Measurements from ENCODE around the gene ZNRF4.
"Not testable (repeated sequence)": the region's sequence is repeated elsewhere in the genome, so short reads cannot be mapped to it uniquely, and the experiment has no call there.

The ZNRF4 gene

GRCh38 chr19:5481957-5482356, 26.7 kb downstream of the ZNRF4 start:
- Histone ChIP-seq H3K27ac (no peak overlapping the region), H3K27me3 (peaks cover 0 to 66% of the 10 kb centered on the region in 2 donors), H3K4me3 (no peak overlapping the region), H3K4me1 (peaks cover 0 to 6% (median 0%) of the 10 kb centered on the region in 4 donors), H3K9me3 (peaks cover 0 to 17% (median 15%) of the 10 kb centered on the region in 3 donors), H3K36me3 (no peaks in the 10 kb centered on the region)
- intact Hi-C loops (cut with DNase I; ENCODE audit: low total_unique reads) = no loop called here
- no peak for DNase-seq
- TF ChIP-seq CTCF (IDR thresholded peaks at IDR 0.05) = no peak

DNA sequence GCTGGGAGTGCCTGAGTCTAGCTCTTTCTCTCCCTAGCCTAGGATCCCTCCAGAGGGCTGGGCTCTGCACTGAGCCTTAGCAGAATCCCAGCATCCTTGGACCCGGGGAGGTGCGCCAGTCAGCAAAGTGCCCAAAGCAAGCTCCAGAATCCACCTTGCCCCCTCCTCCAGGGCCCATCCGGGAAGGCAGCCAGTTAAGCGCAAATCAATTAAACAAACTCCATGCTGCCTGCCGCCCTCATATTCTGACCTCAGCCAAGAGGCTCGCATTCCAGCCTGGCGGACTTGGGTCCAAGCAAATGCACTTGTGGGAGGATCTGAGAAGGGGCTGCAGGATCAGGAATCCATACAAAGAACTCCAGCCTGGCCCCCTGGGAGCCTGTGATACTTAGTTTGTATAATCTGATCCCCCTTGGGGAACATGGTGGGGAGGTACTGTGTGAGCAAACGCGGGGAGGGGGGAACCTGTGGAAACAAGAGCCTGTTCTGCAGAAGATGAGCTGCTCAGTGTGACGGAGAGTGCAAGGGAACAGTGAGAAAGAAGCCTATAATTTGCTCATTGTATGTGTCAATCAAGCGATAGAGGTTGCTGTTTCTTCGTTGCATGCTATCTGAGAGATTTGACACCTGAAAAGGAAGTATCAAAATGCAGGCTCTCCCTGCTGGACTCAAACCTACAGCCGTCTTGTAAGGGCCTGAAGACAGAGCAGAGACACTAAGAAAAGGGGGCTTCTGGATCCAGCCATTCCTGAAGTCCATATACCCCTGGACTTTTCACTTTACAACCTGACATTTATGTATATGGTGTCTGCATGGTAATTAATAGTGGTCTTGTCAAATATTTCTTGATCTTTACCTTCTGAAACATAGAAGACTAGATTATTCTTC, 29.4 kb downstream of the ZNRF4 start:
- Histone ChIP-seq H3K9me3 (peaks cover 0 to 17% (median 15%) of the 10 kb centered on the region in 3 donors), H3K27me3 (peaks cover 0 to 54% of the 10 kb centered on the region in 2 donors), H3K27ac (no peak overlapping the region), H3K36me3 (no peaks in the 10 kb centered on the region), H3K4me3 (no peak overlapping the region), H3K4me1 (no peaks in the 10 kb centered on the region)
- no peak for DNase-seq
- TF ChIP-seq CTCF (IDR thresholded peaks at IDR 0.05) = no peak
- intact Hi-C loops (cut with DNase I; ENCODE audit: low total_unique reads) = no loop called here

GRCh38 chr19:5485286-5485636, 30.0 kb downstream of the ZNRF4 start:
- Histone ChIP-seq H3K27ac (no peak overlapping the region), H3K36me3 (no peaks in the 10 kb centered on the region), H3K4me1 (no peaks in the 10 kb centered on the region), H3K27me3 (peaks cover 0 to 54% of the 10 kb centered on the region in 2 donors), H3K4me3 (no peak overlapping the region), H3K9me3 (peaks cover 0 to 17% (median 15%) of the 10 kb centered on the region in 3 donors)
- TF ChIP-seq CTCF (IDR thresholded peaks at IDR 0.05) = no peak
- intact Hi-C loops (cut with DNase I; ENCODE audit: low total_unique reads) = no loop called here
- DNase-seq = no peak

DNA sequence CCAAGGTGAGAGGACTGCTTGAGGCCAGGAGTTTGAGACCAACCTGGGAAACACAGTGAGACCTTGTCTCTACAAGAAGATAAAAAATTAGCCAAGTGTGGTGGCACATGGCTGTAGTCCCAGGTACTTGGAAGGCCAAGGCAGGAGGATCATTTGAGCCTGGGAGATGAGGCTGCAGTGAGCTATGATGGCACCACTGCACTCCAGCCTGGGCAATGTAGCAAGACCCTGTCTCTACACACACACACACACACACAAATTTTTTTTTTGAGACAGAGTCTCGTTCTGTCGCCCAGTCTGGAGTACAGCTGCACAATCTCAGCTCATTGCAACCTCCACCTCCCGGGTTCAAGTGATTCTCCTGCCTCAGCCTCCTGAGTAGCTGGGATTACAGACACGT, 30.4 kb downstream of the ZNRF4 start:
- H3K27me3 ChIP-seq = peaks cover 0 to 54% of the 10 kb centered on the region in 2 donors
- intact Hi-C loops (cut with DNase I; ENCODE audit: low total_unique reads); H3K27ac ChIP-seq: not testable (repeated sequence)

DNA sequence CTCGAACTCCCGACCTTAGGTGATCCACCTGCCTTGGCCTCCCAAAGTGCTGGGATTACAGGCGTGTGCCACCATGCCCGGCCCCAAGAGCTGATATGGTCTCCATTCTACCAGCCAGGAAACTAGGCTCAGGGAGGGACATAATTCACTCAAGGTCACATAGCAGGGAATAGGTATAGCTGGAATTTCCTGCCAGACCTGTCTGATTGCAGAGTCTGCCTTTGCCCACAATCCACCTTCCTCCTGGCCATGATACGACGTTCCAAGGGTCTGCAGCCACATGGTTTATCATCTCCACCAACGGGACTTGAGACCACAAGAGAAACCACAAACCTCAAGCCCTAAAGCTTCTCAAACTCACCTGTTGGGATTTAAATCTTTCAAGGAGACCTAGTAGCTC, 32.0 kb downstream of the ZNRF4 start:
- DNase-seq = no peak
- no peaks in the 10 kb centered on the region for H3K4me1 ChIP-seq
- intact Hi-C loops (cut with DNase I; ENCODE audit: low total_unique reads) = no loop called here
- TF ChIP-seq CTCF (IDR thresholded peaks at IDR 0.05) = no peak
- no peaks in the 10 kb centered on the region for H3K36me3 ChIP-seq
- H3K9me3 ChIP-seq = peaks cover 0 to 8% (median 8%) of the 10 kb centered on the region in 3 donors
- no peak overlapping the region for H3K27ac ChIP-seq
- H3K27me3 ChIP-seq = peaks cover 0 to 54% of the 10 kb centered on the region in 2 donors
- no peak overlapping the region for H3K4me3 ChIP-seq

More for the DNA sequence above, 30.4 kb downstream of the ZNRF4 start:
- H3K9me3 ChIP-seq = peaks cover 0 to 17% (median 15%) of the 10 kb centered on the region in 3 donors
- not testable (repeated sequence) for DNase-seq, H3K4me3 ChIP-seq, H3K36me3 ChIP-seq, H3K4me1 ChIP-seq

DNA sequence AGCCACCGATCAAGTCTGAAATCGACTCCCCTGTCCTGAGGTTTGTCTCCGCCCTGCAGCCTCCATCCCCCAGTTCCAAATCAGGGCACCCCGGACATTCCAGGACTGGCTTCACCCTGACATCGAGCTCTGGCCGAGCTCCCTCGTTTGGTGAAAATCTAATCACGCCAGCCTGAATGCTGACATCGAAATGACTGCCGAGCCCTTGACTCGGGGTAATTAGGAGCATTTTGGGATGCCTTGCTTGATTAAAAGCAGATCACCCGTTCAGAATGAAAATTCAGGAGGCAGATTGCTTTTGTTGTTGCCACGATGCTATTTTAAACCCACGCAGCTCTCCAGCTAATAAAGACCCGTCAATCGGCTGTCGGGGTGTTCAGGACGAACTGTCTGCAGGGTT, 34.3 kb downstream of the ZNRF4 start:
- no peak overlapping the region for H3K27ac ChIP-seq
- TF ChIP-seq CTCF (IDR thresholded peaks at IDR 0.05) = no peak
- no peaks in the 10 kb centered on the region for H3K36me3 ChIP-seq
- no peaks in the 10 kb centered on the region for H3K9me3 ChIP-seq
- intact Hi-C loops (cut with DNase I; ENCODE audit: low total_unique reads) = no loop called here
- no peaks in the 10 kb centered on the region for H3K4me1 ChIP-seq
- H3K4me3 ChIP-seq = no peak overlapping the region
- peaks cover 0 to 58% of the 10 kb centered on the region in 2 donors for H3K27me3 ChIP-seq
- no peak for DNase-seq

Measured in tibial artery (tissue), 4 donors.